K562 (cell line): ENCODE results near the gene FOXL2NB. TPM values are rescaled to one million over a fixed set of nuclear protein-coding genes. Genes with fewer than 3 reads are reported as not detected.
A peak's percentile ranks its signal among the peaks of the same experiment; 100 is the strongest.

Experiments
- ATAC-seq: fragments of 200-7000 bp; cut with Tn5 transposase; 3 replicates; pipeline ENCODE4 v1.9.1; 2020; ENCODE audit warnings: moderate library complexity
- BruUV-seq: library from RNA; stranded (reverse); fragments of 400-500 nt; replicated peaks from 2 replicates; lab custom pipeline; 2021; lab: Mats Ljungman, UMichigan
- CTCF ChIA-PET: fragments of 300-600 bp; formaldehyde crosslinking; extraction: SDS; loops from one replicate; lab custom pipeline; 2021; ENCODE audit warnings: low intra/inter-chr PET ratio; lab: Yijun Ruan, JAX
- POLR2A ChIA-PET: fragments of 300-600, 350-650 bp; sonication (Branson Sonifier 250); formaldehyde crosslinking; extraction: SDS; loops from one replicate; lab custom pipeline; 2021; ENCODE audit warnings: antibody characterized with exemption, inconsistent platforms; lab: Yijun Ruan, JAX
- DNase-seq, 4 experiments: peaks; one replicate each; pipeline versions ENCODE4 v3.0.0 to v3.0.0-alpha.2; 2011 to 2018; ENCODE audit warnings: low spot score in 3 of 4, mixed read lengths in 3 of 4; ENCODE audit errors: extremely low read depth in 1 of 4
- FAIRE-seq: peaks from 2 replicates; lab custom pipeline; 2011; peaks lifted over from hg19 to GRCh38; lab: Jason Lieb, UNC
- H2AFZ ChIP-seq: 2 replicates; pipeline ENCODE4 v1.6.0; 2011; ENCODE audit warnings: low read depth, low read length, control low read depth, inconsistent platforms
- H3K27ac ChIP-seq: fragments of 200-600 bp; 3 replicates; pipeline ENCODE4 v1.8.0; 2011; ENCODE audit warnings: low read depth, mild to moderate bottlenecking, control low read depth, inconsistent platforms, low read length, moderate library complexity, mixed read lengths; ENCODE audit errors: extremely low read depth
- H3K27me3 ChIP-seq, 2 experiments: fragments of 300-600 bp in 1 of 2; 2 replicates in 1 of 2; 3 replicates in 1 of 2; pipeline versions ENCODE4 v1.6.0 to v1.8.0; 2011; ENCODE audit warnings: inconsistent platforms in 2 of 2, low read length in 2 of 2, mild to moderate bottlenecking in 1 of 2, mixed read lengths in 1 of 2, moderate library complexity in 1 of 2; ENCODE audit not compliant: control insufficient read depth in 2 of 2, insufficient read depth in 2 of 2
- H3K36me3 ChIP-seq: fragments of 300-600 bp; 3 replicates; pipeline ENCODE4 v1.8.0; 2011; ENCODE audit warnings: mild to moderate bottlenecking, low read length, inconsistent platforms; ENCODE audit not compliant: control insufficient read depth, insufficient read depth
- H3K4me1 ChIP-seq, 2 experiments: fragments of 200-600 bp in 1 of 2; replicated peaks in 1 of 2; 2 replicates in 1 of 2; 3 replicates in 1 of 2; pipeline versions ENCODE4 v1.5.1 to v1.8.0; 2011; ENCODE audit warnings: inconsistent platforms in 2 of 2, low read length in 2 of 2, mild to moderate bottlenecking in 1 of 2, mixed read lengths in 1 of 2, moderate library complexity in 1 of 2; ENCODE audit not compliant: control insufficient read depth in 2 of 2, insufficient read depth in 2 of 2
- H3K4me2 ChIP-seq: 2 replicates; pipeline ENCODE4 v1.6.1; 2011; ENCODE audit warnings: low read length, control low read depth, inconsistent platforms, mixed read lengths; ENCODE audit not compliant: insufficient read depth
- H3K4me3 ChIP-seq: fragments of 200-600 bp; sonication (generic), shearing (Covaris generic); 2 replicates; pipeline ENCODE4 v1.5.1; 2016; ENCODE audit warnings: control low read depth, inconsistent platforms
- H3K79me2 ChIP-seq: fragments of 200-600 bp; 3 replicates; pipeline ENCODE4 v1.8.0; 2011; ENCODE audit warnings: low read length, inconsistent platforms; ENCODE audit not compliant: control insufficient read depth, insufficient read depth
- H3K9ac ChIP-seq, 2 experiments: 2 replicates each; pipeline versions ENCODE4 v1.6.0 to v1.6.1; 2011; ENCODE audit warnings: low read depth in 2 of 2, low read length in 2 of 2, control low read depth in 1 of 2, inconsistent platforms in 1 of 2, mild to moderate bottlenecking in 1 of 2, mixed read lengths in 1 of 2; ENCODE audit not compliant: insufficient read depth in 1 of 2
- H3K9me1 ChIP-seq: one replicate; pipeline ENCODE4 v1.6.0; 2011; ENCODE audit warnings: inconsistent platforms, mild to moderate bottlenecking, low read length, moderate library complexity; ENCODE audit not compliant: control insufficient read depth, insufficient read depth
- H3K9me3 ChIP-seq: replicated peaks from 2 replicates; pipeline ENCODE4 v1.5.1; 2011; ENCODE audit warnings: low read depth, low read length, inconsistent platforms; ENCODE audit not compliant: control insufficient read depth, insufficient read depth
- H4K20me1 ChIP-seq: replicated peaks from 2 replicates; pipeline ENCODE4 v1.6.1; 2011; ENCODE audit warnings: low read length, inconsistent platforms, mixed read lengths; ENCODE audit not compliant: control insufficient read depth, insufficient read depth
- FOXM1 ChIP-seq, 2 experiments: fragments of 450-650 bp in 1 of 2; sonication (generic) in 1 of 2; formaldehyde crosslinking in 1 of 2; IDR thresholded peaks; 2 replicates each; pipeline versions ENCODE4 v1.6.1 to v1.9.0; 2017 to 2022; ENCODE audit warnings: low read depth in 2 of 2, mild to moderate bottlenecking in 2 of 2, missing genetic modification reagents in 1 of 2, moderate library complexity in 1 of 2
- MEIS2 ChIP-seq: fragments of 450-650 bp; IDR thresholded peaks from 2 replicates; pipeline ENCODE4 v1.6.1; 2014; ENCODE audit warnings: mild to moderate bottlenecking; ENCODE audit not compliant: partially characterized antibody
- NCOA1 ChIP-seq: fragments of 450-650 bp; IDR thresholded peaks from 2 replicates; pipeline ENCODE4 v1.6.1; 2016; ENCODE audit warnings: low read depth
- PKNOX1 ChIP-seq: fragments of 450-650 bp; IDR thresholded peaks from 2 replicates; pipeline ENCODE4 v1.6.1; 2016
- PML ChIP-seq: IDR thresholded peaks from 2 replicates; pipeline ENCODE4 v1.6.1; 2012; ENCODE audit warnings: low read length, inconsistent platforms
- RFX7 ChIP-seq: fragments of 250-450 bp; sonication (Bioruptor Pico); IDR thresholded peaks from 2 replicates; pipeline ENCODE4 v1.5.1; 2021; ENCODE audit warnings: mild to moderate bottlenecking
- TFE3 ChIP-seq: fragments of 450-650 bp; formaldehyde crosslinking; IDR thresholded peaks from 2 replicates; pipeline ENCODE4 v1.4.0; 2020; ENCODE audit warnings: mild to moderate bottlenecking, mixed read lengths
- UBTF ChIP-seq, 2 experiments: IDR thresholded peaks; 2 replicates each; pipeline ENCODE4 v1.6.1; 2012; ENCODE audit warnings: improper control_type of control experiment in 2 of 2, low read depth in 2 of 2, low read length in 2 of 2, borderline replicate concordance in 1 of 2
- YBX1 ChIP-seq: fragments of 450-650 bp; IDR thresholded peaks from 2 replicates; pipeline ENCODE4 v1.7.1; 2016; ENCODE audit warnings: mild to moderate bottlenecking
- ZBTB12 ChIP-seq: fragments of 250-450 bp; sonication (Bioruptor Pico); IDR thresholded peaks from 2 replicates; pipeline ENCODE4 v1.4.0; 2020
- ZFPM2 ChIP-seq: fragments of 250-450 bp; sonication (Bioruptor Pico); IDR thresholded peaks from 2 replicates; pipeline ENCODE4 v1.5.1; 2022; ENCODE audit warnings: mild to moderate bottlenecking
- ZNF174 ChIP-seq: fragments of 250-450 bp; sonication (Bioruptor Pico); IDR thresholded peaks from 2 replicates; pipeline ENCODE4 v1.4.0; 2020; ENCODE audit warnings: mild to moderate bottlenecking
- WGBS: fragments of 100-300 bp; shearing (Covaris generic); methylation state at CpG from one replicate; pipeline ENCODE4 v1.1.6; 2016; ENCODE audit warnings: low coverage, mixed read lengths; ENCODE audit not compliant: insufficient coverage; ENCODE audit errors: missing lambda C conversion rate; 5-methylcytosine and 5-hydroxymethylcytosine counted together
- in situ Hi-C: fragments of 300-500 bp; cut with MboI; formaldehyde crosslinking; loops from 4 replicates; pipeline ENCODE4 v1.15.0; 2018; ENCODE audit warnings: inconsistent platforms, mixed read lengths
- intact Hi-C: fragments of 100-400 bp; cut with micrococcal nuclease; formaldehyde crosslinking; loops from 2 replicates; pipeline ENCODE4 v1.14.2; 2022
- polyA plus RNA-seq, 8 experiments: library from polyadenylated mRNA; depleted of rRNA in 4 of 8; stranded (reverse) in 5 of 8; unstranded in 3 of 8; fragments of >200 nt; fragmentation: Nextera tagmentation in 2 of 8; fragmentation: Illumina TruSeq in 1 of 8; extraction: Ambion mirVana in 2 of 8; extraction: Trizol in 1 of 8; gene quantifications; 2 replicates each; pipeline versions ENCODE4 v1.2.1 to v1.2.3, GENCODE V29; 2011 to 2014; ENCODE audit warnings: inconsistent platforms in 1 of 8, missing spikeins in 1 of 8
- total RNA-seq, 7 experiments: library from RNA; depleted of rRNA in 6 of 7; stranded (reverse); fragments of >200 nt in 6 of 7; fragmentation: Illumina TruSeq in 2 of 7; extraction: Trizol in 2 of 7; gene quantifications; 2 replicates each; pipeline versions ENCODE4 v1.2.1 to v1.2.3, GENCODE V29; 2011 to 2021; ENCODE audit warnings: low replicate concordance in 1 of 7

Gene FOXL2NB
- total and polyA plus RNA-seq, 9 of the 15 experiments (the other 6 are each of a cell fraction or from before 2014, with no cell fraction given), result 0.71 to 17.4 (median 9.0) TPM

- peak in 1 of 2 experiments; percentile 10; a peak in 1 of 4 replicates for TF ChIP-seq UBTF (IDR thresholded peaks at IDR 0.05; ENCODE audit: borderline replicate concordance in 1 of 2, low read depth in 2 of 2, low read length in 2 of 2)
Measured at GRCh38 chr3:138947495-138948121, 591 bp downstream of the FOXL2NB start (continued).

GRCh38 chr3:138948371-138949001 lies 1.5 kb downstream of the FOXL2NB start:
- H3K9ac ChIP-seq, result no peak overlapping the region; a peak in 1 of 4 replicates
- FAIRE-seq (no peak), DNase-seq (no peak), ATAC-seq (no peak)
- no peaks in the 10 kb centered on the region for H3K9me3 ChIP-seq
- peaks cover 46% of the 10 kb centered on the region for H3K79me2 ChIP-seq
- intact Hi-C loops, result loop anchor here (10.0 kb wide), 1 partner anchor 884 kb away; no protein-coding TSS in a partner anchor
- 79% methylated on average over 2 of the region's 3 CpGs for WGBS
- H3K9me1 ChIP-seq, result no peaks in the 10 kb centered on the region
- H3K4me2 ChIP-seq, result peak overlapping the region; percentile 86; the same call in 1 of the 2 replicates
- ChIA-PET POLR2A (interaction anchor here (0.5 to 1.2 kb wide), 2 partner anchors 163 to 164 kb away, joined by 3 read pairs; no protein-coding TSS in a partner anchor), CTCF (no interaction called here)
- TF ChIP-seq YBX1 (no peak), NCOA1 (no peak), ZBTB12 (CRISPR knock-in tag) (no peak), ZNF174 (CRISPR knock-in tag) (no peak), TFE3 (CRISPR knock-in tag) (no peak), RFX7 (CRISPR knock-in tag) (no peak), ZFPM2 (CRISPR knock-in tag) (no peak), PML (no peak), PKNOX1 (peak; percentile 54), FOXM1 (IDR thresholded peaks at IDR 0.05; ENCODE audit: low read depth) (no peak), FOXM1 (CRISPR knock-in tag; IDR thresholded peaks at IDR 0.05; ENCODE audit: low read depth) (no peak), MEIS2 (peak; percentile 25)
- H3K4me3 ChIP-seq, result no peak overlapping the region
- H3K36me3 ChIP-seq, result peaks cover 9% of the 10 kb centered on the region; the same call in 2 of the 3 replicates
- H4K20me1 ChIP-seq, result no peaks in the 10 kb centered on the region
- H3K4me1 ChIP-seq, result peaks cover 8 to 36% of the 10 kb centered on the region in 2 experiments; a peak in 4 of 5 replicates
- no TSS peak for BruUV-seq
- no peaks in the 10 kb centered on the region for H3K27me3 ChIP-seq
- H3K27ac ChIP-seq, result no peak overlapping the region
- in situ Hi-C loops, result loop anchor here (25.0 kb wide), 1 partner anchor 886 kb away; no protein-coding TSS in a partner anchor
- no peak overlapping the region for H2AFZ ChIP-seq
